Measurements from ENCODE around the gene CD99L2.

Gene CD99L2

DNA sequence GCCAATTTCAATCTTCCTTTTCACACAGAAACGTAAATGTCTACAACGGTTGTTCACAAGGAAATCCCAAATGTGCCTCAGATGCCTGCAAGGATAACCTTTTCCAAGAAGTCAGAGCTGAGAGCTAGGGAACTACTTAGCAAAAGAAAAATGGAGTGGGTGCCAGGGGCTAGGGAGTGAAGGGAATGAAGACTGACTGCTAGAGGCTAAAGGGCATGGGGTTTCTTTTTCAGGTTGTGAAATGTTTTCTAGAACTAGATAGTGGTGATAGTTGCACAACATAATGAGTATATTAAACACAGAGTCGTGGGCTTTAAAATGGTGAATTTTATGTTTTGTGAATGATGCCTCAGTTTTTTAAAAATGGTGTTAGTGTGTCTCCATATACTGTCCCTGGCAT lies 53.4 kb downstream of the CD99L2 start:
- Histone ChIP-seq H3K27me3 (ENCODE audit: insufficient read depth, low read length) (no peaks in the 10 kb centered on the region), H3K9me3 (ENCODE audit: low read length) (no peaks in the 10 kb centered on the region), H3K4me1 (ENCODE audit: insufficient read depth, low read length, severe bottlenecking) (no peaks in the 10 kb centered on the region), H3K9me2 (ENCODE audit: low read depth, low read length) (no peaks in the 10 kb centered on the region), H2AFZ (ENCODE audit: low read length) (no peak overlapping the region), H4K20me1 (ENCODE audit: insufficient read depth, low read length) (no peaks in the 10 kb centered on the region), H3K4me2 (ENCODE audit: low read length) (no peak overlapping the region), H3F3A (ENCODE audit: insufficient read depth, low read length) (no peaks in the 10 kb centered on the region), H3K36me3 (ENCODE audit: insufficient read depth, low read length) (no peaks in the 10 kb centered on the region), H3K79me2 (ENCODE audit: insufficient read depth, low read length) (no peaks in the 10 kb centered on the region), H3K27ac (ENCODE audit: low read depth, low read length, poor library complexity, severe bottlenecking) (no peak overlapping the region), H3K4me3 (ENCODE audit: low read depth, low read length, poor library complexity, severe bottlenecking) (no peak overlapping the region), H3K9ac (ENCODE audit: low read length) (no peak overlapping the region)
- TF ChIP-seq, protein P1, sequence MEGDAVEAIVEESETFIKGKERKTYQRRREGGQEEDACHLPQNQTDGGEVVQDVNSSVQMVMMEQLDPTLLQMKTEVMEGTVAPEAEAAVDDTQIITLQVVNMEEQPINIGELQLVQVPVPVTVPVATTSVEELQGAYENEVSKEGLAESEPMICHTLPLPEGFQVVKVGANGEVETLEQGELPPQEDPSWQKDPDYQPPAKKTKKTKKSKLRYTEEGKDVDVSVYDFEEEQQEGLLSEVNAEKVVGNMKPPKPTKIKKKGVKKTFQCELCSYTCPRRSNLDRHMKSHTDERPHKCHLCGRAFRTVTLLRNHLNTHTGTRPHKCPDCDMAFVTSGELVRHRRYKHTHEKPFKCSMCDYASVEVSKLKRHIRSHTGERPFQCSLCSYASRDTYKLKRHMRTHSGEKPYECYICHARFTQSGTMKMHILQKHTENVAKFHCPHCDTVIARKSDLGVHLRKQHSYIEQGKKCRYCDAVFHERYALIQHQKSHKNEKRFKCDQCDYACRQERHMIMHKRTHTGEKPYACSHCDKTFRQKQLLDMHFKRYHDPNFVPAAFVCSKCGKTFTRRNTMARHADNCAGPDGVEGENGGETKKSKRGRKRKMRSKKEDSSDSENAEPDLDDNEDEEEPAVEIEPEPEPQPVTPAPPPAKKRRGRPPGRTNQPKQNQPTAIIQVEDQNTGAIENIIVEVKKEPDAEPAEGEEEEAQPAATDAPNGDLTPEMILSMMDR (IDR thresholded peaks at IDR 0.05; ENCODE audit: low read length) = no peak

DNA sequence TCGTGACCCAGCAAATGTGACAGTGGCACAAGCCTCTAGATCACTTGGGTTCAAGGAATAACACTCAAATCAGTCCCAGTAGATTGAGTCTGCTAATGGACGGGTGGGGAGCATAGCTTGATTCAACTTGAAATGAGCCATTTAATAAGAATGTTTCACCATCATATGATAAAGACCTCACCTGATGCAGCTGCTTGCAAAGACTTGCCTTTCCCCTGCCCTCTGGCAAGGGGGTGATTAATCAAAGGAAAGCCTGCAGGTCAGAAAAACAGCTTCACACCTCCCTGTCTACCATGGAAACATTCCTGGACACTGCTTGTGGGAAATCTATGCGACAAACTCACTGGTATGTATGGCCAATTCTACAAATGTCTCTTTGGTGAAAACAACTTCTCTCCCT lies 54.5 kb downstream of the CD99L2 start:
- no peaks in the 10 kb centered on the region for H3K4me1 ChIP-seq (ENCODE audit: insufficient read depth, low read length, severe bottlenecking)

DNA sequence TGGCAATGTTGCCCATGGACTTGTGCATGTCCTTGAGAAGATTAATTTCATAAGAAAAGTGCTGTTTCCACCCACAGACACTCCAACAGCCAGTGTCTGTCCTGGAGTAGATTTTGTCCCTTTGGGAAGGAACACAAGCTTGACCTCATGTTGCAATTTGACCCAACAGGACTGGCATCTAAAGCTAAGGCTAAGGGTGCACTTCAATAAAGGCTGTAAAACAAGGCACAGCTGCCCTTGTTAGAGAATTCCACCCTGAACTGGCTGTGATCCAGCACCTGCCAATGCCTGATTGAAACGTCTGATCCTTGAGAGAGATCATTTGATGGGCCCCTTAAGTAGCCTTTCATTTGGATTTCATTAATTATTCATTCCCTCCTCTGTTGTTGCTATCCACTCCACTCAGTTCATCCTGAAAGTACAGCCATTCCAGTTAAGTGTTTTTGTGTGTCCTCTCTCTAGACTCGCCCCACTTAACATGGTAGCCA lies 56.2 kb downstream of the CD99L2 start:
- Histone ChIP-seq H3K79me2 (ENCODE audit: insufficient read depth, low read length) (no peaks in the 10 kb centered on the region), H3K9me3 (ENCODE audit: low read length) (no peaks in the 10 kb centered on the region), H3K9me2 (ENCODE audit: low read depth, low read length) (no peaks in the 10 kb centered on the region), H3K36me3 (ENCODE audit: insufficient read depth, low read length) (no peaks in the 10 kb centered on the region), H3F3A (ENCODE audit: insufficient read depth, low read length) (no peaks in the 10 kb centered on the region), H2AFZ (ENCODE audit: low read length) (no peak overlapping the region), H3K9ac (ENCODE audit: low read length) (no peak overlapping the region), H3K4me2 (ENCODE audit: low read length) (no peak overlapping the region), H3K27ac (ENCODE audit: low read depth, low read length, poor library complexity, severe bottlenecking) (no peak overlapping the region), H3K4me1 (ENCODE audit: insufficient read depth, low read length, severe bottlenecking) (no peaks in the 10 kb centered on the region), H3K27me3 (ENCODE audit: insufficient read depth, low read length) (no peaks in the 10 kb centered on the region), H3K4me3 (ENCODE audit: low read depth, low read length, poor library complexity, severe bottlenecking) (no peak overlapping the region), H4K20me1 (ENCODE audit: insufficient read depth, low read length) (no peaks in the 10 kb centered on the region)
- TF ChIP-seq, protein P1 (IDR thresholded peaks at IDR 0.05; ENCODE audit: low read length) = no peak
- TF ChIP-seq EZH2 (IDR thresholded peaks at IDR 0.05; ENCODE audit: borderline replicate concordance, low read length) = no peak

More for the DNA sequence above, 54.5 kb downstream of the CD99L2 start:
- H3K9ac ChIP-seq (ENCODE audit: low read length) = no peak overlapping the region
- no peaks in the 10 kb centered on the region for H3K36me3 ChIP-seq (ENCODE audit: insufficient read depth, low read length)
- H2AFZ ChIP-seq (ENCODE audit: low read length) = no peak overlapping the region
- H4K20me1 ChIP-seq (ENCODE audit: insufficient read depth, low read length) = no peaks in the 10 kb centered on the region
- no peaks in the 10 kb centered on the region for H3K27me3 ChIP-seq (ENCODE audit: insufficient read depth, low read length)
- H3K9me3 ChIP-seq (ENCODE audit: low read length) = no peaks in the 10 kb centered on the region
- H3K27ac ChIP-seq (ENCODE audit: low read depth, low read length, poor library complexity, severe bottlenecking) = no peak overlapping the region
- H3K79me2 ChIP-seq (ENCODE audit: insufficient read depth, low read length) = no peaks in the 10 kb centered on the region
- no peak overlapping the region for H3K4me2 ChIP-seq (ENCODE audit: low read length)
- H3F3A ChIP-seq (ENCODE audit: insufficient read depth, low read length) = no peaks in the 10 kb centered on the region
- H3K9me2 ChIP-seq (ENCODE audit: low read depth, low read length) = no peaks in the 10 kb centered on the region
- H3K4me3 ChIP-seq (ENCODE audit: low read depth, low read length, poor library complexity, severe bottlenecking) = no peak overlapping the region
- TF ChIP-seq EZH2 (IDR thresholded peaks at IDR 0.05; ENCODE audit: borderline replicate concordance, low read length) = no peak
- TF ChIP-seq, protein P1 (IDR thresholded peaks at IDR 0.05; ENCODE audit: low read length) = no peak
